Heart left ventricle (tissue), 13 donors: ENCODE measurements around the gene GRIFIN.

Experiments
- POLR2A ChIP-seq, 2 donors: fragments of 450-650 bp; IDR thresholded peaks; one replicate each; pipeline ENCODE4 v1.6.1; 2017; ENCODE audit warnings: antibody characterized with exemption in 2 of 2, mild to moderate bottlenecking in 2 of 2, moderate library complexity in 2 of 2
- TF ChIP-seq, protein P1 (sequence below), 12 donors: fragments of 200-600 bp; sonication (generic) in 4 of 12; IDR thresholded peaks; one replicate each; pipeline versions ENCODE4 v1.5.0 to v1.8.0; 2018 to 2022; ENCODE audit warnings: antibody characterized with exemption in 12 of 12, mild to moderate bottlenecking in 5 of 12
- donor health status: ischemic (EF 13 %, LVEDD 7.1; RV severe dilation, severe dysfunction).
- donor health status: DM: no; HTN: yes; CAD: no.
- donor health status: DM: no; HTN: no; CAD: no.
- donor health status: ischemic (EF 25% LVEDD 6.9; RV normal size, moderate dysfunction).
- donor health status: ischemic (EF 25% LVEDD 5.7; RV mildly dilated, moderate dysfunction).
- donor health status: ischemic (EF 35%, LVEDD 5.7; RV mildly dilated, moderate dysfunction).
- donor health status: nonischemic (EF 11% LVEDD 7.7; RV severe dilation, severe dysfunction).
- donor health status: DM: yes; HTN: yes; CAD: no.
- donor health status: PGD.
- donor health status: ischemic (EF 29% LVEDD 5.4; RV normal size, mild dysfunction).
- donor health status: nonischemic (EF 23%, LVEDD 6.1; RV moderate dilation, normal function).

DNA sequence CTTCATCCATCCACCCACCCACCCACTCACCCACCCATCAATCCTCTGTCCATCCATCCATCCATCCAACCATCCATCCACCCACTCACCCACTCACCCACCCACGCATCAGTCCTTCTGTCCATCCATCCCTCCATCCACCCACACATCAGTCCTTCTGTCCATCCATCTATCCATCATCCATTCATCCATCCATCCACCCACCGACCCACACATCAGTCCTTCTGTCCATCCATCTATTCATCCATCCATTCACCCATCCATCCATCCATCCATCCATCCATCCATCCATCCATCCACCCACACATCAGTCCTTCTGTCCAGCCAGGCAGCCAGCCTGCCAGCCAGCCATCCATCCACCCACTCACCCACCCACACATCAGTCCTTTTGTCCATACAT is 15.8 kb upstream of the GRIFIN start:
- TF ChIP-seq, protein P1, sequence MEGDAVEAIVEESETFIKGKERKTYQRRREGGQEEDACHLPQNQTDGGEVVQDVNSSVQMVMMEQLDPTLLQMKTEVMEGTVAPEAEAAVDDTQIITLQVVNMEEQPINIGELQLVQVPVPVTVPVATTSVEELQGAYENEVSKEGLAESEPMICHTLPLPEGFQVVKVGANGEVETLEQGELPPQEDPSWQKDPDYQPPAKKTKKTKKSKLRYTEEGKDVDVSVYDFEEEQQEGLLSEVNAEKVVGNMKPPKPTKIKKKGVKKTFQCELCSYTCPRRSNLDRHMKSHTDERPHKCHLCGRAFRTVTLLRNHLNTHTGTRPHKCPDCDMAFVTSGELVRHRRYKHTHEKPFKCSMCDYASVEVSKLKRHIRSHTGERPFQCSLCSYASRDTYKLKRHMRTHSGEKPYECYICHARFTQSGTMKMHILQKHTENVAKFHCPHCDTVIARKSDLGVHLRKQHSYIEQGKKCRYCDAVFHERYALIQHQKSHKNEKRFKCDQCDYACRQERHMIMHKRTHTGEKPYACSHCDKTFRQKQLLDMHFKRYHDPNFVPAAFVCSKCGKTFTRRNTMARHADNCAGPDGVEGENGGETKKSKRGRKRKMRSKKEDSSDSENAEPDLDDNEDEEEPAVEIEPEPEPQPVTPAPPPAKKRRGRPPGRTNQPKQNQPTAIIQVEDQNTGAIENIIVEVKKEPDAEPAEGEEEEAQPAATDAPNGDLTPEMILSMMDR (IDR thresholded peaks at IDR 0.05), result no peak
- TF ChIP-seq POLR2A (IDR thresholded peaks at IDR 0.05), result no peak
